HepG2 (cell line): ENCODE results near the gene SLC38A1. TPM values are rescaled to one million over a fixed set of nuclear protein-coding genes. Genes with fewer than 3 reads are reported as not detected.
A peak's percentile ranks its signal among the peaks of the same experiment; 100 is the strongest.

Source experiments
- CC2D1A ChIP-seq: sonication (generic); formaldehyde crosslinking; IDR thresholded peaks from 2 replicates; pipeline ENCODE4 v1.8.1; 2023; ENCODE audit warnings: mild to moderate bottlenecking, missing genetic modification reagents
- CHD4 ChIP-seq: fragments of 200-600 bp; sonication (generic); IDR thresholded peaks from 2 replicates; pipeline ENCODE4 v1.7.0; 2017; ENCODE audit warnings: mild to moderate bottlenecking, low read length, borderline replicate concordance
- ELF1 ChIP-seq: sonication (generic); formaldehyde crosslinking; IDR thresholded peaks from 2 replicates; pipeline ENCODE4 v1.4.0; 2020; ENCODE audit warnings: missing genetic modification reagents
- ESRRA ChIP-seq: sonication (generic); formaldehyde crosslinking; IDR thresholded peaks from 2 replicates; pipeline ENCODE4 v1.5.1; 2020; ENCODE audit warnings: mild to moderate bottlenecking, low read depth, missing genetic modification reagents
- IRX3 ChIP-seq: sonication (generic); formaldehyde crosslinking; IDR thresholded peaks from 2 replicates; pipeline ENCODE4 v1.8.1; 2023; ENCODE audit warnings: mild to moderate bottlenecking, low read depth, missing genetic modification reagents, borderline replicate concordance
- NKX3-1 ChIP-seq: sonication (generic); formaldehyde crosslinking; IDR thresholded peaks from 2 replicates; pipeline ENCODE4 v1.5.0; 2020; ENCODE audit warnings: missing genetic modification reagents
- SOX6 ChIP-seq, 2 experiments: fragments of 450-650 bp in 1 of 2; sonication (generic) in 1 of 2; formaldehyde crosslinking in 1 of 2; IDR thresholded peaks; 2 replicates each; pipeline versions ENCODE4 v1.4.0 to v1.6.1; 2017 to 2020; ENCODE audit warnings: antibody characterized with exemption in 1 of 2, mild to moderate bottlenecking in 1 of 2, missing genetic modification reagents in 1 of 2
- SUZ12 ChIP-seq: fragments of 150-350 bp; IDR thresholded peaks from 2 replicates; pipeline ENCODE4 v1.6.1; 2014; ENCODE audit warnings: low read depth, low read length
- THAP11 ChIP-seq: IDR thresholded peaks from 2 replicates; pipeline ENCODE4 v1.6.1; 2016; ENCODE audit warnings: missing biosample characterization, missing genetic modification reagents
- ZNF24 ChIP-seq: fragments of 450-650 bp; IDR thresholded peaks from 2 replicates; pipeline ENCODE4 v1.6.1; 2017; ENCODE audit warnings: antibody characterized with exemption, mild to moderate bottlenecking
- ZNF264 ChIP-seq: sonication (generic); formaldehyde crosslinking; IDR thresholded peaks from 2 replicates; pipeline ENCODE4 v1.4.0; 2020; ENCODE audit warnings: missing genetic modification reagents
- ZNF496 ChIP-seq: sonication (generic); formaldehyde crosslinking; IDR thresholded peaks from 2 replicates; pipeline ENCODE4 v1.8.1; 2023; ENCODE audit warnings: mild to moderate bottlenecking, moderate library complexity, missing genetic modification reagents; ENCODE audit not compliant: insufficient replicate concordance
- polyA plus RNA-seq, 8 experiments: library from polyadenylated mRNA; depleted of rRNA in 3 of 8; stranded (reverse) in 7 of 8; unstranded in 1 of 8; fragments of >200 nt; fragmentation: Illumina TruSeq in 4 of 8; extraction: Trizol in 4 of 8; gene quantifications; 2 replicates each; pipeline versions ENCODE4 v1.2.1 to v1.2.3, GENCODE V29; 2011 to 2016; ENCODE audit warnings: low read depth in 4 of 8, missing spikeins in 1 of 8, mixed read lengths in 1 of 8; ENCODE audit not compliant: insufficient read depth in 1 of 8
- total RNA-seq, 5 experiments: library from RNA; depleted of rRNA; stranded (reverse); fragments of >200 nt; fragmentation: Illumina TruSeq; extraction: Trizol; gene quantifications; 2 replicates each; pipeline ENCODE4 v1.2.3, GENCODE V29; 2016; ENCODE audit warnings: low read depth in 1 of 5
- TF ChIP-seq, protein P1 (sequence below): sonication (generic); formaldehyde crosslinking; IDR thresholded peaks from 2 replicates; pipeline ENCODE4 v1.4.0; 2020; ENCODE audit warnings: missing genetic modification reagents, borderline replicate concordance
- TF ChIP-seq, protein P2 (sequence below): sonication (generic); formaldehyde crosslinking; IDR thresholded peaks from 2 replicates; pipeline ENCODE4 v1.4.0; 2020; ENCODE audit warnings: low read depth, mild to moderate bottlenecking, missing genetic modification reagents
- TF ChIP-seq, protein P3 (sequence below): sonication (generic); formaldehyde crosslinking; IDR thresholded peaks from 2 replicates; pipeline ENCODE4 v1.5.1; 2020; ENCODE audit warnings: mild to moderate bottlenecking, moderate library complexity, missing genetic modification reagents
- TF ChIP-seq, protein P4 (sequence below): sonication (generic); formaldehyde crosslinking; IDR thresholded peaks from 2 replicates; pipeline ENCODE4 v1.4.0; 2020; ENCODE audit warnings: mild to moderate bottlenecking, missing genetic modification reagents, borderline replicate concordance

The SLC38A1 gene
- total and polyA plus RNA-seq, 2 of the 13 experiments (the other 11 are each of a cell fraction or from before 2014, with no cell fraction given), result 47.0 to 50.6 TPM

DNA sequence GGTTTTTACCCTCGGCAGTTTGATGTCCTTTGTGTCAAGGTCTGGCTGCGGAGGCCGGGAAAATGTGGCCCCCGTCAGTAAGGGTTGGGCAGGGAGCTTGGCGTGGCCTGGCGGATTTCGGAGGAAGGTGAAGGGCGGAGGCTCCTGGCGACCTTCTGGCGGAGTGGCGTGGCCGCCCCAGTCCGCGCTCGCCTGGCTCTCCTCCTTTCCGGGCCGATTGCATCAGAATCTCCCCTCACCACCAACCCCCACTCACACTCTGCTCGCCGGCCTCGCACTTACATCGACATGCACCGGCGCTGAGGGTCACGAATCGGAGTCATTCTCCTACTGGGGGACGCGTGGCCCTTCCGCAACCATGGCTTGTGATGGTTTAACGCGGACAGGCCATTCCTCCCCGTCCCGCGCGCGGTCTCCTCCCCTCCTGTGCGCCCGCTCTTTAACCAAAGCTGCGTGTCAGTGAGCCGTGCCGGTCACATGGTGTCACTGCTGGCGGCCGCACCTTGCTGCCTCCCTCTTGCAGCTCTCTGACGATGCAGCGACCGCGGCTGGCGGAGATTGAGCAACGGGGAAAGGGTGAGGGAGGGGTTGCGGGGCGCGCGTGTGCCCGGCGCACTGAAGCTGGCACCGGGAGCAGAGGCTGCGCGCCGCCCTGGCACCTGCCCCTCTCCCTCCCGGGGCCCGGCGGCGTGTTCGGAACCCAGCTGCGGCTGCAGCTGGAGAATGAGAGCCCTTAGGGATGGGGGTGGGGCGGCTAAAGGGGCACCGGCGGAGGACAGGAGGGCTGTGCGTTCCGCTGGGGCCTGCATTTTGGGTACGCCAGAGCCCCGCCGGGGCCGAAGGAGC lies at the start of gene SLC38A1 (continued):
- TF ChIP-seq, protein P1, sequence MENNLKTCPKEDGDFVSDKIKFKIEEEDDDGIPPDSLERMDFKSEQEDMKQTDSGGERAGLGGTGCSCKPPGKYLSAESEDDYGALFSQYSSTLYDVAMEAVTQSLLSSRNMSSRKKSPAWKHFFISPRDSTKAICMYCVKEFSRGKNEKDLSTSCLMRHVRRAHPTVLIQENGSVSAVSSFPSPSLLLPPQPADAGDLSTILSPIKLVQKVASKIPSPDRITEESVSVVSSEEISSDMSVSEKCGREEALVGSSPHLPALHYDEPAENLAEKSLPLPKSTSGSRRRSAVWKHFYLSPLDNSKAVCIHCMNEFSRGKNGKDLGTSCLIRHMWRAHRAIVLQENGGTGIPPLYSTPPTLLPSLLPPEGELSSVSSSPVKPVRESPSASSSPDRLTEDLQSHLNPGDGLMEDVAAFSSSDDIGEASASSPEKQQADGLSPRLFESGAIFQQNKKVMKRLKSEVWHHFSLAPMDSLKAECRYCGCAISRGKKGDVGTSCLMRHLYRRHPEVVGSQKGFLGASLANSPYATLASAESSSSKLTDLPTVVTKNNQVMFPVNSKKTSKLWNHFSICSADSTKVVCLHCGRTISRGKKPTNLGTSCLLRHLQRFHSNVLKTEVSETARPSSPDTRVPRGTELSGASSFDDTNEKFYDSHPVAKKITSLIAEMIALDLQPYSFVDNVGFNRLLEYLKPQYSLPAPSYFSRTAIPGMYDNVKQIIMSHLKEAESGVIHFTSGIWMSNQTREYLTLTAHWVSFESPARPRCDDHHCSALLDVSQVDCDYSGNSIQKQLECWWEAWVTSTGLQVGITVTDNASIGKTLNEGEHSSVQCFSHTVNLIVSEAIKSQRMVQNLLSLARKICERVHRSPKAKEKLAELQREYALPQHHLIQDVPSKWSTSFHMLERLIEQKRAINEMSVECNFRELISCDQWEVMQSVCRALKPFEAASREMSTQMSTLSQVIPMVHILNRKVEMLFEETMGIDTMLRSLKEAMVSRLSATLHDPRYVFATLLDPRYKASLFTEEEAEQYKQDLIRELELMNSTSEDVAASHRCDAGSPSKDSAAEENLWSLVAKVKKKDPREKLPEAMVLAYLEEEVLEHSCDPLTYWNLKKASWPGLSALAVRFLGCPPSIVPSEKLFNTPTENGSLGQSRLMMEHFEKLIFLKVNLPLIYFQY (CRISPR knock-in tag), result peak; percentile 88
- TF ChIP-seq SOX6 (IDR thresholded peaks at IDR 0.05) (no peak), SOX6 (CRISPR knock-in tag; IDR thresholded peaks at IDR 0.05) (peak; percentile 82), THAP11 (peak; percentile 54; the same call in 1 of the 2 replicates), ZNF496 (CRISPR knock-in tag) (peak; percentile 14), ZNF24 (no peak), ELF1 (CRISPR knock-in tag) (peak; percentile 10; the same call in 1 of the 2 replicates), NKX3-1 (CRISPR knock-in tag) (peak; percentile 90), CC2D1A (CRISPR knock-in tag) (0 out of 2 replicates have a peak, but pooled peaks have one; percentile 88), IRX3 (CRISPR knock-in tag) (no peak), ZNF264 (CRISPR knock-in tag) (peak; percentile 82), ESRRA (CRISPR knock-in tag) (peak; percentile 78), SUZ12 (no peak), CHD4 (no peak)
- TF ChIP-seq, protein P2, sequence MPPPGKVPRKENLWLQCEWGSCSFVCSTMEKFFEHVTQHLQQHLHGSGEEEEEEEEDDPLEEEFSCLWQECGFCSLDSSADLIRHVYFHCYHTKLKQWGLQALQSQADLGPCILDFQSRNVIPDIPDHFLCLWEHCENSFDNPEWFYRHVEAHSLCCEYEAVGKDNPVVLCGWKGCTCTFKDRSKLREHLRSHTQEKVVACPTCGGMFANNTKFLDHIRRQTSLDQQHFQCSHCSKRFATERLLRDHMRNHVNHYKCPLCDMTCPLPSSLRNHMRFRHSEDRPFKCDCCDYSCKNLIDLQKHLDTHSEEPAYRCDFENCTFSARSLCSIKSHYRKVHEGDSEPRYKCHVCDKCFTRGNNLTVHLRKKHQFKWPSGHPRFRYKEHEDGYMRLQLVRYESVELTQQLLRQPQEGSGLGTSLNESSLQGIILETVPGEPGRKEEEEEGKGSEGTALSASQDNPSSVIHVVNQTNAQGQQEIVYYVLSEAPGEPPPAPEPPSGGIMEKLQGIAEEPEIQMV (CRISPR knock-in tag), result peak; percentile 90
- TF ChIP-seq, protein P3, sequence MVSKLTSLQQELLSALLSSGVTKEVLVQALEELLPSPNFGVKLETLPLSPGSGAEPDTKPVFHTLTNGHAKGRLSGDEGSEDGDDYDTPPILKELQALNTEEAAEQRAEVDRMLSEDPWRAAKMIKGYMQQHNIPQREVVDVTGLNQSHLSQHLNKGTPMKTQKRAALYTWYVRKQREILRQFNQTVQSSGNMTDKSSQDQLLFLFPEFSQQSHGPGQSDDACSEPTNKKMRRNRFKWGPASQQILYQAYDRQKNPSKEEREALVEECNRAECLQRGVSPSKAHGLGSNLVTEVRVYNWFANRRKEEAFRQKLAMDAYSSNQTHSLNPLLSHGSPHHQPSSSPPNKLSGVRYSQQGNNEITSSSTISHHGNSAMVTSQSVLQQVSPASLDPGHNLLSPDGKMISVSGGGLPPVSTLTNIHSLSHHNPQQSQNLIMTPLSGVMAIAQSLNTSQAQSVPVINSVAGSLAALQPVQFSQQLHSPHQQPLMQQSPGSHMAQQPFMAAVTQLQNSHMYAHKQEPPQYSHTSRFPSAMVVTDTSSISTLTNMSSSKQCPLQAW, result peak; percentile 61; the same call in 1 of the 2 replicates
- TF ChIP-seq, protein P4, sequence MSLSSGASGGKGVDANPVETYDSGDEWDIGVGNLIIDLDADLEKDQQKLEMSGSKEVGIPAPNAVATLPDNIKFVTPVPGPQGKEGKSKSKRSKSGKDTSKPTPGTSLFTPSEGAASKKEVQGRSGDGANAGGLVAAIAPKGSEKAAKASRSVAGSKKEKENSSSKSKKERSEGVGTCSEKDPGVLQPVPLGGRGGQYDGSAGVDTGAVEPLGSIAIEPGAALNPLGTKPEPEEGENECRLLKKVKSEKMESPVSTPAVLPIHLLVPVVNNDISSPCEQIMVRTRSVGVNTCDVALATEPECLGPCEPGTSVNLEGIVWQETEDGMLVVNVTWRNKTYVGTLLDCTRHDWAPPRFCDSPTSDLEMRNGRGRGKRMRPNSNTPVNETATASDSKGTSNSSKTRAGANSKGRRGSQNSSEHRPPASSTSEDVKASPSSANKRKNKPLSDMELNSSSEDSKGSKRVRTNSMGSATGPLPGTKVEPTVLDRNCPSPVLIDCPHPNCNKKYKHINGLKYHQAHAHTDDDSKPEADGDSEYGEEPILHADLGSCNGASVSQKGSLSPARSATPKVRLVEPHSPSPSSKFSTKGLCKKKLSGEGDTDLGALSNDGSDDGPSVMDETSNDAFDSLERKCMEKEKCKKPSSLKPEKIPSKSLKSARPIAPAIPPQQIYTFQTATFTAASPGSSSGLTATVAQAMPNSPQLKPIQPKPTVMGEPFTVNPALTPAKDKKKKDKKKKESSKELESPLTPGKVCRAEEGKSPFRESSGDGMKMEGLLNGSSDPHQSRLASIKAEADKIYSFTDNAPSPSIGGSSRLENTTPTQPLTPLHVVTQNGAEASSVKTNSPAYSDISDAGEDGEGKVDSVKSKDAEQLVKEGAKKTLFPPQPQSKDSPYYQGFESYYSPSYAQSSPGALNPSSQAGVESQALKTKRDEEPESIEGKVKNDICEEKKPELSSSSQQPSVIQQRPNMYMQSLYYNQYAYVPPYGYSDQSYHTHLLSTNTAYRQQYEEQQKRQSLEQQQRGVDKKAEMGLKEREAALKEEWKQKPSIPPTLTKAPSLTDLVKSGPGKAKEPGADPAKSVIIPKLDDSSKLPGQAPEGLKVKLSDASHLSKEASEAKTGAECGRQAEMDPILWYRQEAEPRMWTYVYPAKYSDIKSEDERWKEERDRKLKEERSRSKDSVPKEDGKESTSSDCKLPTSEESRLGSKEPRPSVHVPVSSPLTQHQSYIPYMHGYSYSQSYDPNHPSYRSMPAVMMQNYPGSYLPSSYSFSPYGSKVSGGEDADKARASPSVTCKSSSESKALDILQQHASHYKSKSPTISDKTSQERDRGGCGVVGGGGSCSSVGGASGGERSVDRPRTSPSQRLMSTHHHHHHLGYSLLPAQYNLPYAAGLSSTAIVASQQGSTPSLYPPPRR (CRISPR knock-in tag), result peak; percentile 84
